Lung (tissue), 12 donors: ENCODE data around the gene ANKS1A. TPM values are rescaled to one million over a fixed set of nuclear protein-coding genes. Genes with fewer than 3 reads are reported as not detected.
A peak's percentile ranks its signal among the peaks of the same experiment; 100 is the strongest.

Experiments used
- ATAC-seq: fragments of 200-7000 bp; cut with Tn5 transposase; one replicate; pipeline ENCODE4 v1.9.1; 2020; ENCODE audit warnings: moderate number of reproducible peaks; ENCODE audit not compliant: insufficient read depth, low FRiP score
- DNase-seq, 3 donors: peaks; one replicate each; pipeline ENCODE4 v3.0.0-alpha.2; 2013 to 2017
- H3K27ac ChIP-seq, 2 donors: one replicate each; pipeline ENCODE4 v1.5.1; 2013; ENCODE audit warnings: mild to moderate bottlenecking in 2 of 2, moderate library complexity in 2 of 2, control low read depth in 1 of 2, inconsistent platforms in 1 of 2, low read depth in 1 of 2, low read length in 1 of 2
- H3K27me3 ChIP-seq, 3 donors: one replicate each; pipeline ENCODE4 v1.5.1; 2013; ENCODE audit warnings: low read length in 2 of 3; ENCODE audit not compliant: control insufficient read depth in 3 of 3, insufficient read depth in 3 of 3
- H3K36me3 ChIP-seq, 4 donors: one replicate each; pipeline ENCODE4 v1.5.1; 2013; ENCODE audit warnings: low read length in 4 of 4, mild to moderate bottlenecking in 1 of 4, moderate library complexity in 1 of 4; ENCODE audit not compliant: control insufficient read depth in 4 of 4, insufficient read depth in 4 of 4
- H3K4me1 ChIP-seq, 5 donors: one replicate each; pipeline ENCODE4 v1.5.1; 2013; ENCODE audit warnings: low read length in 5 of 5, mild to moderate bottlenecking in 2 of 5, moderate library complexity in 1 of 5; ENCODE audit not compliant: control insufficient read depth in 5 of 5, insufficient read depth in 5 of 5
- H3K4me3 ChIP-seq: one replicate; pipeline ENCODE4 v1.5.1; 2013; ENCODE audit warnings: mild to moderate bottlenecking, control low read depth, moderate library complexity
- H3K9ac ChIP-seq, 2 donors: one replicate each; pipeline ENCODE4 v1.5.1; 2013; ENCODE audit warnings: low read length in 2 of 2, control low read depth in 1 of 2; ENCODE audit not compliant: insufficient read depth in 1 of 2
- H3K9me3 ChIP-seq, 4 donors: one replicate each; pipeline ENCODE4 v1.5.1; 2013; ENCODE audit warnings: low read length in 3 of 4, mild to moderate bottlenecking in 1 of 4, moderate library complexity in 1 of 4; ENCODE audit not compliant: control insufficient read depth in 4 of 4, insufficient read depth in 3 of 4
- WGBS, 2 donors: extraction: QIAGEN DNeasy Blood & Tissue Kit; methylation state at CpG; one replicate each; pipeline ENCODE4 v1.1.7; 2013; 5-methylcytosine and 5-hydroxymethylcytosine counted together
- polyA plus RNA-seq, 2 donors: library from polyadenylated mRNA; stranded (reverse); fragments of 200-250 nt; gene quantifications; one replicate each; pipeline ENCODE4 v1.2.1, GENCODE V29; 2013
- total RNA-seq, 2 donors: library from RNA; depleted of rRNA in 1 of 2; stranded (reverse); fragments of >200 nt in 1 of 2; gene quantifications; one replicate each; pipeline ENCODE4 v1.2.1, GENCODE V29; 2014 to 2021
- TF ChIP-seq, protein P1 (sequence below): IDR thresholded peaks from 2 replicates; pipeline ENCODE4 v1.5.1; 2012; ENCODE audit warnings: mild to moderate bottlenecking; ENCODE audit errors: control extremely low read depth, extremely low read depth
- donor health status: control.
- donor health status: control.
- donor health status: Bipolar disorder and iron deficiency.
- donor health status: healthy.
- donor health status: DM: yes; HTN: yes; CAD: no.

ANKS1A gene
- total and polyA plus RNA-seq, 4 donors: 10.4 to 40.6 (median 24.3) TPM

DNA sequence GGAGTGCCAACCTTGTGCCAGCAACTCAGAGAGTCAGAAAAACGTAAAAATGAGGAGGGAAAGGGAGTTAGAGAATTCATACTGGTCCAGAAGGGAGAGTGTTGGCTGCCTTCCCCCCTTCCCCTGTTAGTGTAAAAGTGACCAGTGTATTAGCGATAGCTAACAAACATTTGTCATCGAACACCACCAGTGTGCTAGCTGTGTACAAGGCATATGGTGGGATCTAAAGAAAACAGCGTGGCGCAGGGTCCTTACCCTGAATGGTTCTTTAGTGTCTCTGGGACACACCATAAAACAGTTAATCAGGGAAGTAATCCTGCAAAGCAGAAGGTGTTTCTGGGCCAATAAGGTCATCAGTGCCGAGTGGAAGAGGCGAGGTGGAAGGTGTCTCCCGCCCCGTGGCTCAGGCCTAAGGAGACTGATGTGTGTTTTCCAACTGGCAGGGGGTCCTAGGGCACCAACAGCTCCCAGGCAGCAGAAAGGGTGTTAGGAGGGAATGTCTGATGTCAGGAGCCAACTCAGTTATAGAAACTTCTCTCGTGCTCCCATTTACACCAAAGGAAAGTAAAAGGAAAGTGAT lies 160.2 kb downstream of the ANKS1A start:
- no peak overlapping the region for H3K9ac ChIP-seq
- H3K27ac ChIP-seq: peak overlapping the region in 1 of 2 donors; percentile 78
- TF ChIP-seq, protein P1, sequence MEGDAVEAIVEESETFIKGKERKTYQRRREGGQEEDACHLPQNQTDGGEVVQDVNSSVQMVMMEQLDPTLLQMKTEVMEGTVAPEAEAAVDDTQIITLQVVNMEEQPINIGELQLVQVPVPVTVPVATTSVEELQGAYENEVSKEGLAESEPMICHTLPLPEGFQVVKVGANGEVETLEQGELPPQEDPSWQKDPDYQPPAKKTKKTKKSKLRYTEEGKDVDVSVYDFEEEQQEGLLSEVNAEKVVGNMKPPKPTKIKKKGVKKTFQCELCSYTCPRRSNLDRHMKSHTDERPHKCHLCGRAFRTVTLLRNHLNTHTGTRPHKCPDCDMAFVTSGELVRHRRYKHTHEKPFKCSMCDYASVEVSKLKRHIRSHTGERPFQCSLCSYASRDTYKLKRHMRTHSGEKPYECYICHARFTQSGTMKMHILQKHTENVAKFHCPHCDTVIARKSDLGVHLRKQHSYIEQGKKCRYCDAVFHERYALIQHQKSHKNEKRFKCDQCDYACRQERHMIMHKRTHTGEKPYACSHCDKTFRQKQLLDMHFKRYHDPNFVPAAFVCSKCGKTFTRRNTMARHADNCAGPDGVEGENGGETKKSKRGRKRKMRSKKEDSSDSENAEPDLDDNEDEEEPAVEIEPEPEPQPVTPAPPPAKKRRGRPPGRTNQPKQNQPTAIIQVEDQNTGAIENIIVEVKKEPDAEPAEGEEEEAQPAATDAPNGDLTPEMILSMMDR: no peak
- H3K27me3 ChIP-seq: no peaks in the 10 kb centered on the region
- peaks cover 25 to 79% (median 49%) of the 10 kb centered on the region in 5 donors for H3K4me1 ChIP-seq
- ATAC-seq (no peak), DNase-seq (peak in 2 of 3 donors; percentile 45 to 50)
- H3K9me3 ChIP-seq: no peaks in the 10 kb centered on the region
- peaks cover 0 to 13% (median 5%) of the 10 kb centered on the region in 4 donors for H3K36me3 ChIP-seq
- 82 to 84% methylated on average over 10 of the region's 10 CpGs for WGBS, 2 donors
- no peak overlapping the region for H3K4me3 ChIP-seq

GRCh38 chr6:35049900-35050756 lies 161.1 kb downstream of the ANKS1A start:
- Histone ChIP-seq H3K9ac (peak overlapping the region in 1 of 2 donors; percentile 64), H3K27ac (peak overlapping the region; percentile 22 to 80), H3K9me3 (no peaks in the 10 kb centered on the region), H3K36me3 (peaks cover 0 to 15% (median 5%) of the 10 kb centered on the region in 4 donors), H3K4me1 (peaks cover 25 to 71% (median 44%) of the 10 kb centered on the region in 5 donors), H3K4me3 (no peak overlapping the region), H3K27me3 (no peaks in the 10 kb centered on the region)
- WGBS, 2 donors: 16 to 29% methylated on average over 10 of the region's 10 CpGs
- ATAC-seq (no peak), DNase-seq (peak; percentile 85 to 94 (median 94))
- TF ChIP-seq, protein P1: no peak

GRCh38 chr6:35050757-35051330 lies 161.8 kb downstream of the ANKS1A start:
- no peaks in the 10 kb centered on the region for H3K27me3 ChIP-seq
- TF ChIP-seq, protein P1: no peak
- no peak overlapping the region for H3K4me3 ChIP-seq
- DNase-seq (no peak), ATAC-seq (no peak)
- peaks cover 20 to 63% (median 40%) of the 10 kb centered on the region in 5 donors for H3K4me1 ChIP-seq
- H3K27ac ChIP-seq: peak overlapping the region in 1 of 2 donors; percentile 80
- H3K36me3 ChIP-seq: peaks cover 0 to 15% (median 7%) of the 10 kb centered on the region in 4 donors
- peak overlapping the region in 1 of 2 donors; percentile 64 for H3K9ac ChIP-seq
- H3K9me3 ChIP-seq: no peaks in the 10 kb centered on the region
- 79 to 85% methylated on average over 10 of the region's 10 CpGs for WGBS, 2 donors
